Adipocyte (in vitro differentiated cells): ENCODE measurements around the gene PTPMT1.
"Not testable (repeated sequence)": the region's sequence is repeated elsewhere in the genome, so short reads cannot be mapped to it uniquely, and the experiment has no call there.

Experiments
- DNase-seq: peaks from one replicate; pipeline ENCODE4 v3.0.0-alpha.2; 2015; ENCODE audit warnings: low read depth
- H3K27me3 ChIP-seq: replicated peaks from 2 replicates; pipeline ENCODE4 v1.7.0; 2013; ENCODE audit warnings: mild to moderate bottlenecking, low read length, moderate library complexity; ENCODE audit not compliant: control insufficient read depth, insufficient read depth
- H3K36me3 ChIP-seq: 2 replicates; pipeline ENCODE4 v1.7.0; 2013; ENCODE audit warnings: low read length, mild to moderate bottlenecking, moderate library complexity; ENCODE audit not compliant: control insufficient read depth, insufficient read depth, severe bottlenecking
- H3K4me1 ChIP-seq: 2 replicates; pipeline ENCODE4 v1.7.0; 2013; ENCODE audit warnings: mild to moderate bottlenecking, low read length, moderate library complexity; ENCODE audit not compliant: control insufficient read depth, insufficient read depth
- H3K4me3 ChIP-seq: 2 replicates; pipeline ENCODE4 v1.7.0; 2013; ENCODE audit warnings: mild to moderate bottlenecking, low read length, moderate library complexity
- H3K9ac ChIP-seq: 2 replicates; pipeline ENCODE4 v1.7.0; 2013; ENCODE audit warnings: mild to moderate bottlenecking, low read length, moderate library complexity
- H3K9me3 ChIP-seq: 2 replicates; pipeline ENCODE4 v1.7.0; 2013; ENCODE audit warnings: mild to moderate bottlenecking, low read length, moderate library complexity; ENCODE audit not compliant: control insufficient read depth

PTPMT1 gene

DNA sequence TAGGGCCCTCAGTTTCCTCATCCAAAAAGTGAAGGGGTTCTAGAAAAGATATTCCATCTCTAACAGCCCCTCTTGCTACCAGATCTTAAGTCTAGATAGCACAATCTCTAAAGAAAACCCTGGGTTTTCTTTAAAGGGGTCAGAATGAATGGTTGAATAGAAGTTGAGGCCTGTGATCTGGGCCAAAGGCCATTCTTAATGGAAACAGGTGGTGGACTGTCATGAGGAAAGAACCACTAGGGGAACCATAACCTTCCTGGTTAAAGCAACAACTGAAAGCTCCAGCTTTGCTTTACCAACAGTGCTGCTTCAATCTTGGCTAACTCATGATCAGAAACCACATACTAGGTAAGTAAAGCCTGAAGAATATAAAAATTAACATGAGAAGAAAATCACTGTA is 14.3 kb upstream of the PTPMT1 start:
- Histone ChIP-seq H3K4me3 (peak overlapping the region; percentile 92), H3K9me3 (no peaks in the 10 kb centered on the region), H3K4me1 (peaks cover 29% of the 10 kb centered on the region), H3K27me3 (no peaks in the 10 kb centered on the region), H3K9ac (peak overlapping the region; percentile 99), H3K36me3 (no peaks in the 10 kb centered on the region)
- DNase-seq, result peak; percentile 48

DNA sequence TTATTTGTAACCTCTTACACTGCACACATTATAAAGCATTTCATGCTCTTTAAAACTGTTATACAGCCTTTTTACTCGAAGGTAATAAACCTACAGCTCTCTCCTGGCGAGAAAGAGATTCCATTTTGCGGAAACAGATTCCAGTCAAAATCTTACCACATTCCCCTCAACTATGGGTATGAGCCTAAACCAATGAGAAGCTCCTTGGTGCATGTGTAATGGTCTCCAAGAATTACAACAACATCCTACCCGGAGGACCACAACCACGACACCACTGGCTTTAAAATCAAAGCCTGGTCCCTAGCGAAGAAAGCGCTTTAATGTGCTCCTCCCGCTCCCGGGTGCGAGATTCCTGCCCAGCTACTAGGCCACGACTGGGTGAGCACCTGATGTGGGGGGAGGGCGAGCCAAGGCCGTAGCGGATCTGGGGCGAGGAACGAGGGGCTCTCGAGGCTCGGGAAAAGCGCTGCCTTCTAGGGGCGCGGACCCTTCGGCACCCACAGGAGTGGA is 13.3 kb upstream of the PTPMT1 start:
- H3K4me3 ChIP-seq, result peak overlapping the region; percentile 92
- H3K4me1 ChIP-seq, result peaks cover 27% of the 10 kb centered on the region
- H3K27me3 ChIP-seq, result no peaks in the 10 kb centered on the region
- no peaks in the 10 kb centered on the region for H3K9me3 ChIP-seq
- H3K36me3 ChIP-seq, result no peaks in the 10 kb centered on the region
- peak overlapping the region; percentile 99 for H3K9ac ChIP-seq
- DNase-seq, result peak; percentile 74

DNA sequence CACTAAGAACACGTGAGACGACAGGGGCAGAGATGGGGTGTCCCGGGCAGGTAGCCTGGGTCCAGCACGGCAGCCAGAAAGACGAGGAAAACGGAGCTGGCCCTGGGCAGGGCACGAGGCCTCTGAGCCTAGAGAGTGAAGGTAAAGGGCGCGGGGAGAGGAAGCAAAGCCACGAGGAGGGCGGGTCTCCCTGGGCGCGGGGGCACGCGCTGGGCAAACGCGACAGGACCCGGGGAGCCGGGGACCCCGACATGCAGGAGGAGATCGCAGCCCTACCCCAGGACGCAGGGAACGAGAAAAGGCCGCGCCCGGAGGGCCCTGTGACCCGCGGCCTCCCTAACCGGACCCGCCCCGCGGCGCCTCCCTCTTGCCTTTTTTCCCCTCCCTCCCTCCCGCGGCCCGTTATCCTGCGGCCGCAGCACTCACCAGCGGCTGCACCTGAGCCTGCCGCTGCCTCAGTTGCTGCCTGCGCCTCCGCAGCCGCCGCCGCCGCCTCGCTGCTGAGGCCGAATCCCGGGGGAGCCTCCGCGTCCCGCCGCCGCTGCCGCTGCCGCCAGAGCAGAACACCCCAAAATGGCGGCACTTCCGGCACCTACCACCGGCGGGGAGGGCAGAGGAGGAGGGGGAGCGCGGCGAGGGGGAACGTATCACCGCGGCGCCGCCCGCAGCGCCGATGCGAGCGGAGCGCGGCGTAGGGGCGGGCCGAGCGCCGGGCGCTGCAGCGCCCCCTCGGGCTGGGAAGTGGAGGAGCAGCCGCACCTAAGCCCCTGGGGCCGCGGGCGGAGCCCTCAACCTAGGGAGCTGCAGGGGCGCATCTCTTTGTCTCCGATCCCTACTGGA is 12.6 kb upstream of the PTPMT1 start, which contains the start of gene CELF1:
Gene CELF1, minus strand, starts transcription at position 567 of the 840 bp plus-strand sequence. CDS start 53,609 bp downstream, outside the sequence.
- Histone ChIP-seq H3K36me3 (no peaks in the 10 kb centered on the region), H3K27me3 (no peaks in the 10 kb centered on the region), H3K4me1 (peaks cover 20% of the 10 kb centered on the region), H3K4me3 (peak within 1 kb of the TSS; percentile 92), H3K9ac (peak within 1 kb of the TSS; percentile 99), H3K9me3 (no peaks in the 10 kb centered on the region)
- peak; percentile 98 for DNase-seq

DNA sequence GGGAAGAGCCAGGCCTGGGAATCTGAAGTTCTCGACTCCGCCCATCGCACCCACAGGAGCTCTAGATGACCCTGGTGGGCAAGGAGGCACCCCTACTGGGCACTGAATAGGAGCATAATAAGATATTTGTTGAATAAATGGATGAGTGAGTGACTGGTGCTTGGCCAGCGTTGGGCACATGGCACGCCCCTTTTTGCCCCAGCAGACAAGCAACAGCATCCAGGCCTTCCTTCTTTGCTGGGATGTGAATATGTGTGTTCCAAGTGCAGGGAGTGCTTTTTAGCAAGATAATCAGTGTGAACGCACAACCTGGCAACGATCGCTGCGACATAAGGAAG is 12.0 kb upstream of the PTPMT1 start:
- H3K4me1 ChIP-seq, result peaks cover 14% of the 10 kb centered on the region
- H3K27me3 ChIP-seq, result no peaks in the 10 kb centered on the region
- H3K4me3 ChIP-seq, result peak overlapping the region; percentile 92
- H3K9ac ChIP-seq, result peak overlapping the region; percentile 99
- no peaks in the 10 kb centered on the region for H3K36me3 ChIP-seq
- no peak for DNase-seq
- no peaks in the 10 kb centered on the region for H3K9me3 ChIP-seq

DNA sequence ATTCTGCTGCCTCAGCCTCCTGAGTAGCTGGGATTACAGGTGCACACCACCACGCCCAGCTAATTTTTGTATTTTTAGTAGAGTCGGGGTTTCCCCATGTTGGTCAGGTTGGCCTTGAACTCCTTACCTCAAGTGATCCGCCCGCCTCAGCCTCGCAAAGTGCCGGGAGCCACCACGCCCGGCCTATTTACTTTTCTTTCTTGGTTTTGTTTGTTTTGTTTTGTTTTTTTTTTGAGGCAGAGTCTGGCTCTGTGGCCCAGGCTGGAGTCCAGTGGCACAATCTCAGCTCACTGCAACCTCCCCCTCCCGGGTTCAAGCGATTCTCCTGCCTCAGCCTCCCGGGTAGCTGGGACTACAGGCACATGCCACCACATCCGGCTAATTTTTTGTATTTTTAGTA is 8.4 kb upstream of the PTPMT1 start:
- DNase-seq, result not testable (repeated sequence)

DNA sequence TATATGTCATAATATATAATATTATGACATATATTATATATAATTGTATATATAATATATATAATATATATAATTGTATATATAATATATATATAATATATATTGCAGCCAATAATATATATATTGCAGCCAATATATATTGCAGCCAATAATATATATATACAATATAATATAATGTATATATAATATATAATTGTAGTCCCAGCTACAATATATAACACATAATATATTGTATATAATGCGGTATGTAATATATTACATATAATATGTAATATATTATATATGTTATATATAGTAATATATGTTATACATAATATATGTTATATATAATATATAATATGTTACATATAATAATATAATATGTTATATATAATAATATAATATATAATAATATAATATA is 6.7 kb upstream of the PTPMT1 start:
- Histone ChIP-seq H3K4me1 (peaks cover 9% of the 10 kb centered on the region), H3K36me3 (no peaks in the 10 kb centered on the region), H3K4me3 (no peak overlapping the region), H3K9me3 (no peaks in the 10 kb centered on the region), H3K27me3 (no peaks in the 10 kb centered on the region), H3K9ac (no peak overlapping the region)
- no peak for DNase-seq

More for the DNA sequence above, 8.4 kb upstream of the PTPMT1 start:
- not testable (repeated sequence) for H3K9me3 ChIP-seq, H3K36me3 ChIP-seq, H3K27me3 ChIP-seq, H3K9ac ChIP-seq, H3K4me3 ChIP-seq, H3K4me1 ChIP-seq

DNA sequence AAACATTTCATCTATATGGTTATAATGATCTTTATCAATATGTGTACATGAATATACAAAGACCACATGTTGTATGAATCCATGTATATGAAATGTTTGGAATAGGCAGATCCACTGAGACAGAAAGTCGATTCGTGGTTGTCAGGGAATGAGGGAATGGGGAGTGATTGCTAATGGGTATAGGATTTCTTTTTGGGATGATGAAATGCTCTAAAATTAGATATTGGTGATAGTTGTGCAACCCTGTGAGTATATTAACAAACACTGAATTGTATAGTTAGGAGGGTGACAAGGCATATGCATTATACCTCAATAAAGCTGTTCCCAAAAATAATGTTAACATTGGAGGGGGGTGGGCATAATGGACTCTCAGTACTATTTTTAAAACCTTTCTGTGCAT is 5.0 kb upstream of the PTPMT1 start:
- peaks cover 14% of the 10 kb centered on the region for H3K4me1 ChIP-seq
- H3K4me3 ChIP-seq, result no peak overlapping the region
- no peaks in the 10 kb centered on the region for H3K36me3 ChIP-seq
- H3K9ac ChIP-seq, result no peak overlapping the region
- H3K27me3 ChIP-seq, result no peaks in the 10 kb centered on the region
- peak; percentile 80 for DNase-seq
- H3K9me3 ChIP-seq, result no peaks in the 10 kb centered on the region

DNA sequence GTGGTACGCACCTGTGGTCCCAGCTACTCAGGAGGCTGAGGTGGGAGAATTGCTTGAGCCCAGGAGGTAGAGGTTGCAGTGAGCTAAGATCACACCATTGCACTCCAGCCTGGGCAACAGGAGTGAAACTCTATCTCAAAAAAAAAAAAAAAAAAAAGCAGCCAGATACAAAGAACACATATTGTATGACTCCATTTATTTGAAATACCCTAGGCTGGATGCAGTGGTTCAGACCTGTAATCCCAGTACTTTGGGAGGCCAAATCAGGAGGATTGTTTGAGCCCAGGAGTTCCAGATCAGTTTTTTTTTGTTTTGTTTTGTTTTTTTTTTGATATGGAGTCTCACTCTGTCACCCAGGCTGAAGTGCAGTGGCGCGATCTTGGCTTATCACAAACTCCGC is 3.0 kb upstream of the PTPMT1 start:
- not testable (repeated sequence) for H3K9ac ChIP-seq, H3K9me3 ChIP-seq, H3K36me3 ChIP-seq, DNase-seq, H3K4me3 ChIP-seq, H3K27me3 ChIP-seq
- H3K4me1 ChIP-seq, result peaks cover 21% of the 10 kb centered on the region

DNA sequence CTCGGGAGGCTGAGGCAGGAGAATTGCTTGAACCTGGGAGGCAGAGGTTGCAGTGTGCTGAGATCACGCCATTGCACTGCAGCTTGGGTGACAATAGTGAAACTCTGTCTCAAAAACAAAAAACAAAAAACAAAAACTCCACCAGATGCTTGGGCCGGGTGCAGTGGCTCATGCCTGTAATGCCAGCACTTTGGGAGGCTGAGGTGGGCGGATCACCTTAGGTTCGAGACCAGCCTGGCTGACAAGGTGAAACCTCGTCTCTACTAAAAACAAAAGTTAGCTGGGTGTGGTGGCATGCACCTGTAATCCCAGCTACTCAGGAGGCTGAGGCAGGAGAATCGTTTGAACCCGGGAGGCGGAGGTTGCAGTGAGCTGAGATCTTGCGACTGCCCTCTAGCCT is 1.0 kb upstream of the PTPMT1 start:
- not testable (repeated sequence) for H3K9me3 ChIP-seq, DNase-seq, H3K27me3 ChIP-seq, H3K36me3 ChIP-seq
- Histone ChIP-seq H3K9ac (peak overlapping the region; percentile 98), H3K4me1 (peaks cover 21% of the 10 kb centered on the region), H3K4me3 (peak overlapping the region; percentile 97)

DNA sequence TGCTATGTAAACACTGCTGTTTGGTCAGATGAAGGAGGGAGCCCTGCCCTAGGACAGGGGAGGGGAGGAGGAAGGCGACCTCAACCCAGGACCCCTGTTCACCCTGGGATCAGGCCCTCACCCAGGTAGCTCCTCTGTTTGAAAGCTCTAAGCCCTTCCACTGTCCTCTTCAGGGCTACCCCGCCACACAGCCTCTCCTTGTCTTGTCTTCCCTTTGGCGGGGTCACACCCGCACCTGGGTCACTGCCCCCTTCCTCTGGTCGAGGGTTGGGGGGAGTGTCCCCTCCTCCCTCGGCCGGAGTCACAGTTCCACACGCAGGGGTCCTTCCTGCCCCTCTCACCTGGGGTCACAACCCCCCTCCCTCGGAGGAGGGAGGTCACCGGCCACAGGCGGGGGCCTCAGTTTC is 463 bp upstream of the PTPMT1 start:
- H3K4me3 ChIP-seq, result peak overlapping the region; percentile 97
- DNase-seq, result no peak

DNA sequence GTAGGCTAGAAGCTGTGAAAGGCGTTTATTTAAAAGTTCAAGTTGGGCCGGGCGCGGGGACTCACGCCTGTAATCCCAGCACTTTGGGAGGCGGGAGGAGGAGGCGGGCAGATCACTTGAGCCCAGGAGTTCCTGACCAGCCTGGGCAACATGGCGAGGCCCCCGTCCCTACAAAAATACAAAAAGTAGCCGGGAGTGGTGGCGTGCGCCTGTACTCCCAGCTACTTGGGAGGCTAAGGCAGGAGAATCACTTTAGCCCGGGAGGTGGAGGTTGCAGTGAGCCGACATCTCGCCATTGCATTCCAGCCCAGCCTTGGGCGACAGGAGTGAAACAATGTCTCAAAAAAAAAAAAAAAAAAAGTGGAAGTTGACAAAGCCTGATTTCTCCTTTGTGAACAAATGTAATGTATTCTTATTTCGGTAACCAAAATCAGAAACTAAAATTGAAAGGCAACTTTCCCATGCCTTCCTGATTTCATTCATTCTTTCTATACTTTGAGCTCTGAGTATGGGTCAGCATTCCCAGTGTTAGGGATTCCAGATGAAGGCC is 825 bp downstream of the PTPMT1 start:
- DNase-seq, result no peak
- Histone ChIP-seq H3K4me3 (peak overlapping the region; percentile 97), H3K36me3 (peaks cover 8% of the 10 kb centered on the region), H3K9ac (peak overlapping the region; percentile 98), H3K9me3 (no peaks in the 10 kb centered on the region), H3K4me1 (peaks cover 26% of the 10 kb centered on the region), H3K27me3 (no peaks in the 10 kb centered on the region)

More for the DNA sequence above, 463 bp upstream of the PTPMT1 start:
- Histone ChIP-seq H3K9me3 (no peaks in the 10 kb centered on the region), H3K9ac (peak overlapping the region; percentile 98), H3K36me3 (peaks cover 6% of the 10 kb centered on the region), H3K27me3 (no peaks in the 10 kb centered on the region), H3K4me1 (peaks cover 21% of the 10 kb centered on the region)
